T follicular helper cell (primary cell): ENCODE measurements around the gene KRTAP5-2.

Experiments
- DNase-seq: peaks from one replicate; pipeline ENCODE4 v3.0.0-alpha.2; 2020; ENCODE audit warnings: low read depth

Gene KRTAP5-2

DNA sequence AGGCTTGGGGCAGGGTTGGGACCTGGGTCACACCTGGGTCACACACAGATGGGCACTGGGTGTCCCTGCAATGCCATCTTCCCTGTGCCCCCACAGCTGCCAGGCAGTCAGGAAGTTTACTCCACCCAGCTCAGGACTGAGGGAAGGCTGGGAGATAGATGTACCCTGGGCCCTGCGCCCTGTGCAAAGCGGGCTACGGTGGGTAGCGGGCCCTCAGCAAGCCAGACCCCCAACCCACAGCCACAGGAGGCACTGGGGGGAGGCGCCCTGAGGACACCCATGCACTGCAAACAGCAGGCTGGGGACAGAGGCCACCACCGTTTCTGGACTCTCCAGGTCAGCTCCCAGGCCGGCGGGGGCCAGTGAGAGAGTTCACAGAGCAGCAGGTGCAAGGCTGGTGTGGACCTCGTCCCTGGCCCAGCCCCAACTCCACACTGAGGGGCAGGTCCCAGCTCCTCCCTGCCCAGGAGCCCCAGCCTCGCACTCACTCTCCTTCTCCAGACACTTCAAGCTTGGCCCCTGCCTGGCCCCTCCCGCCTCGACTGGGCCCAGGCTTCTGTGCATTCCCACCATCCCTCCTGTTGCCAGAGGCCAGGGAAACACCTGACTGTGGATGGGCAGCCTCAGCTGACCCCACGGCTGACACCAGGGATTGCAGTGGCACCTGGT is 30.9 kb downstream of the KRTAP5-2 start:
- no peak for DNase-seq

DNA sequence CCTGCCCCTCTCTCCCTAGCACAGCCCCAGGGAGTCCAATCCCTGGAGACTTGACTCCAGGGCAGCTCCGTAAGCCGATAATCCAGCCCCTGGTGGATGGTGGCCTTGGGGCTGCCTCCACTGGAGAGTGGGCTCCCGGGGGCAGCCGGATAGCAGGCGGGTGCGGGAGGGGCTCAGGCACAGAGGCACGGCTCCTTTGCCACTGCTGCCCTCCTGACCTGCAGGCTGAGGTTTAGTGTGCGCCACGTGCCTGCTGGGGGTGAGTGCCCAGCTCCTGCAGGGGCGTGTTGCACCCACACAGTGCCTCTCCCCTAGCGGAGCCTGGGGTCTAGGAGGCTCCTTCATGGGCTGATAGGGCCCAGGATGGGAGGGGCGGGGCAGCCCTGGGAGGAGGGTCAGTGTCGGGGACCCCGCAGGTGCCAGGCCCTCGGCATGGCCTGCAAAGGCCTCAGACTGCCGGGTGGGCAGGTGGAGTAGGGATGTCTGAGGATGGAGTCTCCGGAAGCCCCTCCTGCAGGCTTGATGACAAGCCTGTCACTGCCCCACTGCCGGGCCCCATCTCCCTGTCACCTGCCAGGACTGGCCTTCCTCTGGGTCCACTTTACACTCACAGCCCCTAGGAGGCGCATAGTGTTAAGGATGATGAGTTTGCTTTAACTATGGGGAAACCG is 31.6 kb downstream of the KRTAP5-2 start:
- no peak for DNase-seq

DNA sequence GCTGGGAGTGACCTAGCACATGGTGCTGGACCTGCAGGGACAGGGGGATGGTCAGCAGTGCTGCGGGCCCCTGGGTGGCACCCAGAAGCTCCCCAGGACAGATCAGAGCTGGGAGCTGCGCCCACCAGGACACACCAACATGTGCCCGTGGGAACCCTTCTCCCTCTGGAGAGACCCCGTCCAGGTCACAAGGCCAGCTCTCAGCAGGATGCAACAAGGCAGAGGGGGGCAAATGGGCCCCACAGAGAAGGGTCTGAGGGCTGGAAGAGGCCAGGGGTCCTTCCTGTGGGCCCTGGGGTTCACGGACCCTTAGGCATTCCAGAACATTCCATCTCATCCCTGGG is 32.2 kb downstream of the KRTAP5-2 start:
- no peak for DNase-seq

DNA sequence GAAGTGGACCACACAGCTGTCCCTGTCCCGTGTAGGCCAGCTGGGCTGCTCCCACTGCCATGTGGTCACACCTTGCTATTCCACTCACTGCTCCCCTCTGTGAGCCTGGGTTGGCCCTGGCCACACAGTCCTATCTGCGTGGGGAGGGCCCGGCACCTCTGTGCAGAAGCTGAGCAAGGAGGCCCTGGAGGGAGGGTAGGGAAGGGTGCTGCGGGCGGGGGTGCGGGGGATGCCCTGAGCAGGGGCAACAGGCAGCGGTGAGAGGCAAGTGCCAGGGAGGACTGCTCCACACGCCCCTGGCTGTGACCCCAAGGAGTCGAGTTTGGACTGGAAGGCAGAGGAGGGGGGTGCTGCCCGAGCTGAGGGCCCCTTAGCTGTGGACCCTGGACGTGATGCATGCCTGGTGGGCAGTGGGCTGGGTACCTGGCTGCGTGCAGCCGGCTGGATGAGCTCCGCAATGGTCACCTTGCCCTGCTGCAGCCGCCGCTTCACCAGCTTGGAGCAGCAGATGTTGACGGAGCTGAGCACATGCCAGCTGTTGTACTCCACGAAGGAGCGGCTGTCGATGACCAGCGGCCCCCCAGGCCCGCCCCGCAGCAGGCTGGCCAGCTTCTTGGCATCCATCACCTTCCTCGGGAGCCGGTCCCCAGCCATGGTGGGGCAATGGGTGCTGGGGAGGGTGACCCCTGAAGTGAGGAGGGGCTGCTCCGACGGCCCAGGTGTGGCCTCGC is 32.8 kb downstream of the KRTAP5-2 start:
- DNase-seq, result no peak

DNA sequence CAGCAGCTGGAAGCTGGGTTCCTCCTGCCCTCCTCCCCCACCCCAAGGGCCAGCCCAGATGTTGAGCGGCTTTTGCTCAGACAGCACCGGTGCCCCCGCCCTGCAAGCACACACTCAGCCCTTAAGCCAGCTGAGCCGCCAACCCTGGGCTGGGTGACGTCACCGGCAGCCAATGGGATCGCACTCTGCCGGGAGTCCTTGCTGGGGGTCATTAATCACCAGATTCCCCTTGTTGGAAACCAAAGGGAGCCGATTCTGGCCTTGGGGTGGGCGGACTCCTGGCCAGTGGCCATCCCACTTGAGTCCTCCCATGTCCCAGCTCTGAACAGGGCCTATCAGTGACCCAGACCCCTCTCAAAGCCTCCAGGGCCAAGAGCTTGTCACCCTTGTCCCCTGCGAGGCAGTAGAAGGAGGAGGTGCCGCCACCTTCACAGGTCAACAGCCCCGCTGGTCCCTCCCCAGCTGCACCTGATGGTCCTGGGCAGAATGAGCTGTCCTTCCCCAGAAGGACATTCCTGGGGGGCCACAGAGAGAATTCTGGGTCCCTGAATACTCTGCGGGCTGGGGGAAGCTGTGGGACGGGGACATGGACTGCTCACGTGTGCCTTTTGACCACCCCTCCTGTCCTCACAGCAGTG is 33.4 kb downstream of the KRTAP5-2 start:
- DNase-seq, result no peak

DNA sequence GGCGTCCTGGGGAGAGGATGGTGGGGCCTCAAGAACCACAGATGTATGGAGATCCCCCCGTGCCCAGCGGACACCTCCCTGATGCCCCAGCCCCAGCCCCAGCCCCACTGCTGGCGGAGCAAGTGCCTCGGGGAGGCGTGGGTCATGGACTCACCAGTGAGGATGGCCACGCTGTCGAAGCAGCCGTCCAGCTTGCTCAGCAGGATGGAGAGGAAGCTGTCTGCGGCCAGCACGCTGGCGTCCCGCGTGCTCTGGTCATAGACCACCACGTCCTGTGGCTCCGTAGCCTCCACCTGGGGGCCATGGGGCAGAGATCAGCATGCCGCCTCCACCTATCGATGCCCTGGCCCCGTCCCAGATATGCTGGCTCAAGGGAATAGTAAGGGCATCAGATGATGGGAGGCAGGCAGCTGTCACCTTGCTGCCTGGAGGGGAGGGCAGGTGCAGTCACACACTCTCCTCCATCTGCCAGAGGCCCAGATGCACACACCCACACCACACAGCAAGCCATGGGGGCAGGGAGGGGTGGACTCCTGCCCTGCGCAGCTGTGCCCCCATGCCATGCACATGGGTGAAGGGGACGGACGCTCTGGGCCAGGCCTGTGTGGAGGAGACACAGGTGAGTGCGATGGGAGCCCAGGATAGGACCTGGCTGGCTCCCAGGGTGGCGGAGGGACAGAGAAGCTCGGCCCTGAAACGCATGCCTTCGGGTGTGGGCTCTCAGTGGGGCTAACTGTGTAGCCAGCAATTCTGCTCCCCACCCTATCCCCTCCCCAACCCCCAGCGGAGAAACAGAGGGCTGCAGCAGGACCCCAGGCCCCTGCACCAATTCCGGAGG is 34.2 kb downstream of the KRTAP5-2 start:
- DNase-seq, result no peak

DNA sequence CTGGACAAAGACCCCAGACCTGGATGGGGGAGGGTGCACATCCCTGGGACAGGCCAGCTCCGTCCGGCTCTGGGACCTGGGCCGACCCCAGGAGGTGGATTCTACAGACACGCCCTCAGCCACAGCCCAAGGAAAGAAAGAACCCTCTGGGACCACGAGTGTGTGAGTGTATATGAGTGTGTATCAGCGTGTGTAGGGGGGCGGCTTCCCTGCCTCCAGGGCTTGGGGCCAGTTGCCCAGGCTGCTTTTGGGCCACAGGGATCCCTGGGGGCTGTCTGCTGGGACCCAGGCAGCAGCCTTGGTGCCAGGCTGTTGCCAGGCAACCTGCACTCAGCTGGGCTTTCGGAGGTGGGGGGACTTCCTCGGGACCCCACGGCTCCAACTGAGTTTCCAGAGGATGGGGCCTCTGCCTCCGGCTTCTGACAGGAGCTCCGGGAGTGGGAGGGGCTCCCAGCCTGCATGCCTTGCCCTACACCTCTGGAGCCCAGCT is 34.9 kb downstream of the KRTAP5-2 start:
- no peak for DNase-seq

DNA sequence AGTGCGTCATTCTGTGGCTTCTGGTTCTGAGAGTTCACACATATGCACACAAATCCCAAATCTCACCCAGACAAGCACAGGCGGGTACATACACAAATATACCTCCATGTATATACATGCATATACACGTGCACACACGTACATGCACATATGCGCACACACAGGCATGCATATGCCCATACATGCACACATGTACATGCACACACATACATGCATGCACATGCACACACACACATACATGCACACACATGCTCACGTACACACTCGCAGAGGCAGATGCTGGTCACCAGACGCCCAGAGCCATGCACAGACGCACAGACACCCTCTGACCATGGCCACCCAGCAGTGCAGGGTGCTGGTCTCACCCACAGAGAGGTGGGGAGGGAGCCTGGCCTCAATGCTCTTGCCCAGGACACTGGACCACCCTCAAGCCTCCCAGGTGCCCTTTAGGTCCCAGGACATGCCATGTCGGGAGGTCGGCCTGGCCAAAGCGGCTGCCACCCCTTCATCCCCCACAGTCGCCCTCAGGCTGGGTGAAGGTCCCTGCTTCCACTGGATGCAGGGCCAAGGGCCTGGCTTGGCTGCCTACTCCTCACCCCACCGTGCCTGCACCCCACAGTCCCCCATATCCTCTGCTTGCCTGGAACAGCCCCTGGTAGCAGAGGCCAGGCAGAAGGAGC is 35.5 kb downstream of the KRTAP5-2 start:
- DNase-seq, result no peak

DNA sequence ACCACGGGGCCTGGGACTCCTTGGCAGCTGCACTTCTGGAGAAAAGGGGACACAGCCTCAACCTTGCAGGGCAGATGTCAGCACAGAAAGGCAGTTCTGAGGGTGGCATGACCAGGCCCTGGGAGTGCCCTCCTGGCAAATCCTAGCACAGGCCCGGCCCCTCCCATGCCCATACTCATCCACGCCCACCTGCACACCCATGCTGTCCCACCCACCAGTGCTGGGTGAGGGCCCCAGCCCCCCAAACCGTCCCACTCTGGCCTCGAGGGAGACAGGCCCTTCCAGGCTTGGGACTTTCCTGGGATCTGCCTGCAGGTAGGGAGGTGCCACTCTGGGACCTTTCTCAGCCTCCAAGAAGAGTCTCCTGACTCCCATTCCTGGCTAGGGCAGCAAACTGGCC is 36.1 kb downstream of the KRTAP5-2 start:
- no peak for DNase-seq

DNA sequence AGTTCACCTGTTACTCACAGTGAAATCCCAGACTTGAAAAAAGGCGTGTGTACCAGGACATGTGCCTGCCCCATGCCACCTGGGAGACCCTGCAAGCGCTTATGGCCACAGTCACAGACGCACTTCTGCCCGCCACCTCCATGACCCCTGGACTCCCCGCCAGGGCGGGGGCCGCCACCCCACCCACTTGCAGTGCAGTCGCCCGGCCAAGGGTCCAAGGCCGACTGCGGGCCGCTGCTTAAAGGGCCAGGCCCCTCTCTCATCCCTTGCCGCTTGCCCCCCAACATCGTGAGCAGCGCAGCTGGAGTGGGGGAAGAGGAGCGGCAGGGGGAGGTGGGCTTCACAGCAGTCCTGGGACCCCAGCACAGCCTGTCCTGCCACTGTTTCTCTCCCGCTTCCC is 36.8 kb downstream of the KRTAP5-2 start:
- DNase-seq, result no peak

DNA sequence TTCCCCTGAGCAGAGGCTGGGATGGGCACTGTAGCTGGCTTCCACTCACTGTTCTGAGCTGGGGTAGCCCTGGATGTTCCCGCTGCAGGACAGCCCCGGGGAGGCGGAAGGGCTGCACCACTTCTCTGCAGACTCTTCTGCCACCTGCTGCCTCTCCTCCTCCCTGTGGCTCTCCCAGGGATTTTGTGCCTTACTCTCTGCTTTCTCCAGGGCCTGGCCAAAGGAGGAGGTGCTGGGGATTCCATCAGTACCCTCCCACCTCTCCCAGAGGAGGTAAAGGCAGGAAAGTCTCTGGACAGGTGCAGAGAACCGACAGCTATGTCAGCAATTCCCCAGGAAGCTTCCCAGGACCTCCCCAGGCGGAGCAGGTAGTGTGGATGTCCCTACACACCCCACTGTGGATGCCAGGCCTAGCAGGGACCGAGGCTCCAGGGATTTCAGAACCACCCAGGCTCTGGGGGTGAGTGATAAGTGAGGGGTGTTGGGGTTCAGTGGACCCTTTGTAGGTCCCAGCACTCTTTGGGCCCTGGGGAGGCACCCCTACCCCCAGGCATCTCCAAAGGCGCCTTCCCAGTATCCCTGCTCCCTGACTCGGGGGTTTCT is 37.3 kb downstream of the KRTAP5-2 start:
- DNase-seq, result no peak

DNA sequence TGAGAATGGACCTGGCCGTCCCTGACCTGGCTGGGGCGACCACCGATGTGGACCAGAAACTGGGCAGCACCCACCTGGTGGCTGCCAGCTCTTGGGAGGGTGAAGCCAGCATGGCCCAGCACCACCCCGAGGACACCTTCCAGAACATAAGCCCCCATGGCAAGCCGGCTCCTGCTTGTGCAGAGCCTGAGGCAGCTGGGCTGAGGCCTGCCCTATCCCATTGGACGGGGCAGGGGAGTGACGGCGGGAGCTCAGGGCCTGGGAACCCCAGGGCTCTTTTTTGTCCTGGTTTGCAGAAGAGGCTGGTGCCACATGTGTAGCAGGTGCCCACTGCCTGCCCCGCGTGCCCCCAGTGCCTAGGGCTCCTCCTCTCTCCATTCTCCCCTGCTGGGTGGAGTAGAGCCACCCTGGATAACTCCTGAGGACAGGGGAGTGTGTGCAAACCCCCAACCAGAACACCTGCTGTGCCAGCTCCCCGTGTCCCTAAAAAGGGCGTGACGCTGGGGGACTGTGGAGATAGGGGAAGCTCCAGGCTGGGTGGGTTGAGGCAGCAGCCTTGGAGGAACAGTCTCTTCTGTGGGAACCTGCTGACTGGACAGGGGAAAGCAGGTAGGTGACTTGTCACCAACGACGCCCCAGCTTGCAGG is 38.0 kb downstream of the KRTAP5-2 start:
- no peak for DNase-seq

DNA sequence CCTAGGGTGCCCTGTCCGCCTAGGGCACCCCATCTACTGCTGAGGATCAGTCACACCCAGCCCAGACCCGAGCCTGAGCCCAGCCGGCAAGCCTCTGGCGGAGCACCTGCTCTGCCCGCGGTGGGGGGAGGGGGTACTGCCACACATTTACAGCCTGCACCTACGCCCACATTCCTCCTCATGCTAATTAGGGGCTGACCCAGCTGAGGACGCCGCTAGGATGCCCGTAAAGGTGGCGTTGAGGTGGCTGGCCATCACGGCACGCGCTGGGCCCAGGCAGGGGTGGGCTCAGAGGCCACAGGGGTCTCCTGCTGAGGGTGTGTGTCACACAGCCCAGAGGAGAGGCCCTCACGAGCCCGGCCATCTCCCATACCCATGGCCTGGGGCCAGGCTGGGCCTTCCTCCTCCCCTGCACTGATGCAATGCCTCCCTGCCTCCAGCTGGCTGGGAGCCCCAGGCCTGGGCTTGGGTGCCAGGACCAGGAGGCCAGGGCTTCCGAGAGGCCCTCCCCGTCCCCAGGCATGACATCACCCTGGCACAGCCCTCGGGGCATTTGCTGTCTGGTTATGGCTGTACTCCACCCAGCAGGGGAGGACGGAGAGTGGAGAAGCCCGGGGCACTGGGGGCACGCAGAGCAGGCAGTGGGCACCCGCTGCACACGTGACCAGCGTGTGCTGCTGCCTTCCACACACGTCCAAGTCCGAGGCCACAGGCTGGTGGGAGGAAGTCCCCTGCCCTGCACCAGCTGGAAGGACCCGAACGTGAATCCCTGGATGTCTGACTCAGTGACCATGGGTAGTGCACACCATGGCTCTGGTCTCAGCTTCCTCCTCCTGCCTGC is 38.8 kb downstream of the KRTAP5-2 start:
- no peak for DNase-seq

DNA sequence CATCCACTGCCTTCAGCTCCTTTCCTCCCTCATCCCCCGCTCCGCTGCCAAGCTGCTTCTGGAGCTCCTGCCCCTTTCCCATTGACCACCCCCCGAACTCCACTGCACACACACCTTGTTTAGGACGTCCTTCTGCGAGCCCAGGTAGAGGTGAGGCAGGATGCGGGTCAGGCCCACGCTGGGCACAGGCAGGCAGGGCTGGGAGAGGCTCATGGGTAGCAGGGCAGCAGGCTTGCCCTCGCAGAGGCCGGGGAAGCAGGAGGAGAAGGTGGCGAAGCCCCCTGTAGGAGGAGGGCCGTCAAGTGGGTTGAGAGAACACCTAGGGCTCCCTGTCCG is 39.4 kb downstream of the KRTAP5-2 start:
- no peak for DNase-seq

DNA sequence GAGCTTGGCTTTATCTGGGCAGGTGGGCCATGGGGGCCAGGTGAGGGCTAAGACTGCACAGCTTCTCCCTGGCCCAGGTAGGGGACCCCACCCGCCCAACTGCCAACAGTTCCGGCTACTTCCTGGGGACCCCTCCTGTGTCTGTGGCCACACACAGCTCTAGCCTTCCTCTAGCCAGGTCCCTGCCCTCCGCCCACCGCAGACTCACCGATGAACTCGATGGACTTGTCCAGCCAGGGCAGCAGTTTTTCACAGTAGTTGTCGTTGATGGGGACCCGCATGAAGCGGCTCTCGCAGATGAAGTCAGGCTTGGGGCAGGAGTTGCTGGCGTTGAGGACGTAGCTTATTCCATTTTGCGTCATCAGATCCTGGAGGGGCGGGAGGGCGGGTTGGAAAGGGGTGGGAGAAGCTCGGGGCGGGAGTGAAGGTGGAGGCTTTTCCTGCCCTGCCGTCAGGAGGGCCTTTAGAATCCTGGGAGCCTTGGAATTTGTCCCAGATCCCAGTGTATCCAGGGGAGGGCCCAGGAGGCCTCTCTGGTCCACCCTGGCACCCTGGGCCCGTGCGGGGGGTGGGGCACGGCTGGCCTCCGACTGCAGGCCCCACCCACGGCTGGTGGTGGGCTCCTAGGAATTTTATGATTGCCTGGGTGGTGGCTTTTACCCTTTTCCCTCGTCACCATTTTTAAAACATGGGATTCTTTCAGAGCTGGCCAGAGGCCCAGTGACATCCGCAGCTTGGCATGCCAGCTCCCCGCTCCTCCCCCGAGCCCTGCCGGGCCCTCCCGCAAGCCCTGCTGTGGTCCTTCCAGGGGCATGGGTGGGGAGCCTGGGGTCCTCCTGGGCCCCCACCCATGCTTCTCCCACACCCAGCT is 40.0 kb downstream of the KRTAP5-2 start:
- DNase-seq, result no peak

DNA sequence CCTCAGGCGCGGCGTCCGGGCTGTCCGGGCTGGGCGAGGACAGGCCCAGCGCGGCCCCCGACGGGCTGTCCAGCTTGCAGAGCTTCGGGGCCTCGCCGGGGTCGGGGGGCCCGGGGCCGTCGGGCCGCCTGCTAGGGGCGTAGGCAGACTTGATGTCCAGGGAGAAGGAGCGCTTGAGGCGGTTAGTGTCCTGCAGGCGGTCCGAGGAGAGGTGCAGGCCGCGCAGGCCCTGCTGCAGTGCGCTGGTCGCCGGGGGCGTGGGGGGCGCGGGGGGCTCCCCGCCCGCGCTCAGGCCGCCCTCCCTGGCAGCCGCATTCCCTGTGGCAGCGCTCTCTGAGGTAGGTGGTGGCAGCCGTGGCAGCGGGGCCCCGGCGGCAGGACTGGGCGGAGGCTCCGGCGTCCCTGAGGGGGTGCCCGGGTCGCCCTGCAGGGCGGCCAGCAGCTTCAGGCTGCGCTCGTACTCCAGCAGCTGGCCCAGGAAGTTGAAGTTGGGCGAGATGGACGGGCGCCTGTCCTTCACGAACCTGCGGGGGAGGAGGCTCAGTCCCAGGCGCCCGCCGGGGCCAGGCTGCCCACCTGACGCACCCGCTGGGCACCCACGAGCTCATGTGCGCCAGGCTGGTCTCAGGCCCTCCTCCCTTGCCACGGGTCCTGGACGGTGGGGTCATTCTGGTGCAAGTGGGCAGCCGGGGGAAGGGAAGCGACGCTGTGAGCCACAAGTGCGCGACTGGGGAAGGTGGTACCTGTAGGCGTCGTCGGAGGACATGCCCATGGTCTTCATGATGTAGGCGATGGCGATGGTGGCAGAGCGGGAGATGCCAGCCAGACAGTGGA is 40.8 kb downstream of the KRTAP5-2 start:
- no peak for DNase-seq

DNA sequence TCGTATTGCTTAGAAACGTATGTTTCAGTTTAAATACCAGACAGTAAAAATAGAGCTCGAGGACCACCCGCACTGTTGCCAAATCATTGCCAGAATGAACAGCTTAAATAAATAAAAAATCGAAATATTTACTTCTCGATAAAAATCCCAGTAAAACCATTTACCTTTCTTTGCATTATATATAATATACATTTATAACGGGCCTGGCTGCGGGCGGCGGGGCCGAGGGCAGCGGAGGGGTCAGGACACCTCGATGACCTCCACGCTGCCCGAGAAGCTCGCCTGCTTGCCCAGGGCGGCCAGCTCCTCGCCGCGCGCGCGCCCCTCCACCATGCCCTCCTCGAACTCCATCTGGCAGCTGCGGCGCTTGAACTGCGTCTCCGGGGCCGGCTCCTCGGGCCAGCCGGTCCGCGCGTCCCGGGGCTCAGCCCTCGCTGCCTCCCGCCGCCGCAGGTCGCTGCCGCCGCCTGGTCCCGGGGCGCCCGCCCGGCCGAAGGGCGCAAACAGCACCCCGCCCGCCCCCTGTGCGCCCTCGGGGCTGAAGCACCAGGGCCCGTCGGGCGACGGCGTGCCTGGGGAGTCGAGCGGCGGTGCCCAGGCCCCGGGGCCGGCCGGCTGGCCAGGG is 41.7 kb downstream of the KRTAP5-2 start:
- DNase-seq, result no peak
